Neuronal stem cell (in vitro differentiated cells): Measurements from ENCODE around the gene ATAD1.
"Not testable (repeated sequence)": the region's sequence is repeated elsewhere in the genome, so short reads cannot be mapped to it uniquely, and the experiment has no call there.

ENCODE experiments used
- DNase-seq: peaks from one replicate; pipeline ENCODE4 v3.0.0-alpha.2; 2013; ENCODE audit warnings: low spot score
- H2AFZ ChIP-seq: one replicate; pipeline ENCODE4 v1.6.1; 2013; ENCODE audit warnings: mild to moderate bottlenecking, low read length, inconsistent platforms
- H2AK5ac ChIP-seq: 2 replicates; pipeline ENCODE4 v1.6.1; 2013; ENCODE audit warnings: low read depth, mild to moderate bottlenecking, inconsistent platforms, low read length, moderate library complexity, mixed read lengths
- H2BK120ac ChIP-seq: 2 replicates; pipeline ENCODE4 v1.6.1; 2013; ENCODE audit warnings: low read depth, mild to moderate bottlenecking, inconsistent platforms, low read length, moderate library complexity, mixed read lengths
- H2BK12ac ChIP-seq: one replicate; pipeline ENCODE4 v1.6.1; 2013; ENCODE audit warnings: low read length, inconsistent platforms
- H2BK15ac ChIP-seq: 2 replicates; pipeline ENCODE4 v1.6.1; 2013; ENCODE audit warnings: mild to moderate bottlenecking, low read length, inconsistent platforms, mixed read lengths
- H2BK5ac ChIP-seq: one replicate; pipeline ENCODE4 v1.6.1; 2013; ENCODE audit warnings: inconsistent platforms, mild to moderate bottlenecking, low read length, moderate library complexity
- H3K14ac ChIP-seq: one replicate; pipeline ENCODE4 v1.6.1; 2013; ENCODE audit warnings: low read length, inconsistent platforms
- H3K18ac ChIP-seq: 2 replicates; pipeline ENCODE4 v1.6.1; 2013; ENCODE audit warnings: low read length, inconsistent platforms
- H3K23ac ChIP-seq: 2 replicates; pipeline ENCODE4 v1.6.1; 2013; ENCODE audit warnings: low read depth, mild to moderate bottlenecking, mixed read lengths, low read length, inconsistent platforms; ENCODE audit not compliant: poor library complexity
- H3K27ac ChIP-seq: replicated peaks from 3 replicates; pipeline ENCODE4 v1.5.1; 2013; ENCODE audit warnings: low read length, inconsistent platforms
- H3K27me3 ChIP-seq, 3 experiments: 2 replicates each; pipeline ENCODE4 v1.6.1; 2013; ENCODE audit warnings: low read length in 3 of 3, mild to moderate bottlenecking in 2 of 3, inconsistent platforms in 1 of 3, low read depth in 1 of 3, mixed read lengths in 1 of 3, moderate library complexity in 1 of 3; ENCODE audit not compliant: control insufficient read depth in 3 of 3, insufficient read depth in 3 of 3
- H3K36me3 ChIP-seq, 2 donors: replicated peaks in 1 of 2; 2 replicates each; pipeline ENCODE4 v1.6.1; 2013; ENCODE audit warnings: low read length in 2 of 2; ENCODE audit not compliant: control insufficient read depth in 2 of 2, insufficient read depth in 2 of 2
- H3K4ac ChIP-seq: 2 replicates; pipeline ENCODE4 v1.6.1; 2013; ENCODE audit warnings: inconsistent platforms, mild to moderate bottlenecking, low read length, moderate library complexity
- H3K4me1 ChIP-seq, 2 donors: 1 replicate in 1 of 2; 2 replicates in 1 of 2; pipeline ENCODE4 v1.6.1; 2013; ENCODE audit warnings: low read length in 2 of 2, low read depth in 1 of 2; ENCODE audit not compliant: control insufficient read depth in 2 of 2, insufficient read depth in 1 of 2
- H3K4me2 ChIP-seq: one replicate; pipeline ENCODE4 v1.6.1; 2013; ENCODE audit warnings: mild to moderate bottlenecking, low read length, inconsistent platforms; ENCODE audit not compliant: insufficient read depth, poor library complexity, severe bottlenecking
- H3K4me3 ChIP-seq, 2 donors: 2 replicates each; pipeline ENCODE4 v1.5.1; 2013; ENCODE audit warnings: low read length in 2 of 2, mild to moderate bottlenecking in 2 of 2, inconsistent platforms in 1 of 2, moderate library complexity in 1 of 2
- H3K79me1 ChIP-seq: one replicate; pipeline ENCODE4 v1.6.1; 2013; ENCODE audit warnings: low read depth, mild to moderate bottlenecking, inconsistent platforms, low read length, moderate library complexity
- H3K9ac ChIP-seq: one replicate; pipeline ENCODE4 v1.6.1; 2013; ENCODE audit warnings: mild to moderate bottlenecking, low read depth, low read length, inconsistent platforms; ENCODE audit not compliant: poor library complexity
- H3K9me3 ChIP-seq, 2 donors: replicated peaks in 1 of 2; 2 replicates each; pipeline versions ENCODE3 to v1.6.1; 2013; ENCODE audit warnings: low read length in 2 of 2, mild to moderate bottlenecking in 2 of 2, inconsistent platforms in 1 of 2, low read depth in 1 of 2, mixed read lengths in 1 of 2, moderate library complexity in 1 of 2; ENCODE audit not compliant: control insufficient read depth in 2 of 2, insufficient read depth in 1 of 2
- H4K8ac ChIP-seq: one replicate; pipeline ENCODE4 v1.6.1; 2013; ENCODE audit warnings: low read depth, mild to moderate bottlenecking, inconsistent platforms, low read length, moderate library complexity
- H4K91ac ChIP-seq: one replicate; pipeline ENCODE4 v1.6.1; 2013; ENCODE audit warnings: low read length, low read depth, mild to moderate bottlenecking, inconsistent platforms; ENCODE audit not compliant: poor library complexity
- WGBS, 2 donors: extraction: QIAGEN DNeasy Blood & Tissue Kit; methylation state at CpG; one replicate each; pipeline ENCODE4 v1.1.7; 2013; ENCODE audit warnings: missing lambda C conversion rate in 2 of 2, mixed read lengths in 1 of 2; ENCODE audit not compliant: insufficient read length in 2 of 2, insufficient replicate concordance in 1 of 2; ENCODE audit errors: extremely low coverage in 2 of 2; 5-methylcytosine and 5-hydroxymethylcytosine counted together

ATAD1 gene

DNA sequence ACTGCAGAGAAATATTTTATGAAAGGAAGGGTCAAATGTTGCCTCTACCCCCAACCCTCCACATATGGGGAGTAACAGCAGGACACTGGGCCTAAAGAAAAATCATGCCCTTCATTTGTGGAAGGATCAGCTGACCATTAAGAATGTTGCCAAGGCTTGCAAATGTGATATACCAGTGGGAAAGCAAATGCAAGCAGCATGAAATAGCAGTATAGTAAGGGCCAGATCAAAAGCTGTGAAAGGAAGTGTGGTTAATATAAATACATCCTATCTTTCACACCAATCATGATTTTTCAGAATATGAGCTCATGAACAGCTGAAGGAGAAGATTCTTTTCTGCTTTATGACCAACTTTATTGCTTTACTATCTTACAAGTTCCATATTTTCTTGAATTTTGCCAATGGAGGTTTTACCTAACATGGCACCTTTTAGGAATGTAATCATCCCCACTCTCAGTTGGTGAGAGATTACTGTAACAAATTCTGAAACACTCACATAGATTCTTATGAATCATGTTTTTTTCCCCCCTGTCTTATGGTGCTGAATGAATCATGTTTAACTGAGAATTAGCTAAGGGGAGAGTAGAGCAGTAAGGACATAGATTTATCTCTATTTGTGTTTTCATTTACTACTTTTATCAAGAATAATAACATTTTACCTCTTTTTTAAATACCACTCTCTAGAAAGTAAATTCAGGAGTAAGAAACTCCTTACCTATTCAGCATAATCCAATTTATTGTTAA, 12.1 kb upstream of the ATAD1 start:
- H3K79me1 ChIP-seq = no peaks in the 10 kb centered on the region
- no peak overlapping the region for H2BK120ac ChIP-seq
- no peak overlapping the region for H3K9ac ChIP-seq
- H3K4me2 ChIP-seq = no peak overlapping the region
- H3K27ac ChIP-seq = no peak overlapping the region
- no peak overlapping the region for H3K14ac ChIP-seq
- no peak overlapping the region for H3K18ac ChIP-seq
- peaks cover 0 to 2% of the 10 kb centered on the region in 2 donors for H3K36me3 ChIP-seq
- no peaks in the 10 kb centered on the region for H3K4me1 ChIP-seq
- H4K91ac ChIP-seq = no peak overlapping the region
- no peak overlapping the region for H3K4me3 ChIP-seq
- H3K23ac ChIP-seq = no peak overlapping the region
- no peaks in the 10 kb centered on the region for H3K27me3 ChIP-seq
- no peak for DNase-seq
- peaks cover 0 to 2% of the 10 kb centered on the region in 2 donors for H3K9me3 ChIP-seq
- no peak overlapping the region for H3K4ac ChIP-seq
- no peak overlapping the region for H2AK5ac ChIP-seq
- H2BK12ac ChIP-seq = no peak overlapping the region
- H2BK15ac ChIP-seq = no peak overlapping the region
- H2BK5ac ChIP-seq = no peak overlapping the region
- H4K8ac ChIP-seq = no peak overlapping the region
- H2AFZ ChIP-seq = no peak overlapping the region

DNA sequence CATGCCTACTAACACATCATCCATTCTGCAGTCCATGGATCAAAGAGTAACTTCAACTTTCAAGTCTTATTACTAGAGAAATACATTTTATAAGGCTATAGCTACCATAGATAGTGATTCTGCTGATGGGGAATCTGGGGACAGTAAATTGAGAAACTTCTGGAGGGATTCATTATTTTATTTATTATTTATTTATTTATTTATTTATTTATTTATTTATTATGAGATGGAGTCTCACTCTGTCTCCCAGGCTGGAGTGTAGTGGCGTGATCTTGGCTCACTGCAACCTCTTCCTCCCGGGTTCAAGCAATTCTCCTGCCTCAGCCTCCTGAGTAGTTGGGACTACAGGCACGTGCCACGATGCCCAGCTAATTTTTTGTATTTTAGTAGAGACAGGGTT, 11.0 kb upstream of the ATAD1 start:
- not testable (repeated sequence) for H3K27ac ChIP-seq, H3K27me3 ChIP-seq, H3K9me3 ChIP-seq, H3K14ac ChIP-seq, H2BK120ac ChIP-seq, H3K4me1 ChIP-seq, DNase-seq, H2BK5ac ChIP-seq, H3K79me1 ChIP-seq, H3K36me3 ChIP-seq, H3K23ac ChIP-seq, H2BK12ac ChIP-seq, H2AFZ ChIP-seq, H3K9ac ChIP-seq, H3K4me2 ChIP-seq, H3K4ac ChIP-seq, H3K4me3 ChIP-seq, H4K91ac ChIP-seq, H3K18ac ChIP-seq, H2BK15ac ChIP-seq, H2AK5ac ChIP-seq, H4K8ac ChIP-seq
- no CpG with 5 or more reads among the region's 4 CpGs for WGBS, 2 donors

DNA sequence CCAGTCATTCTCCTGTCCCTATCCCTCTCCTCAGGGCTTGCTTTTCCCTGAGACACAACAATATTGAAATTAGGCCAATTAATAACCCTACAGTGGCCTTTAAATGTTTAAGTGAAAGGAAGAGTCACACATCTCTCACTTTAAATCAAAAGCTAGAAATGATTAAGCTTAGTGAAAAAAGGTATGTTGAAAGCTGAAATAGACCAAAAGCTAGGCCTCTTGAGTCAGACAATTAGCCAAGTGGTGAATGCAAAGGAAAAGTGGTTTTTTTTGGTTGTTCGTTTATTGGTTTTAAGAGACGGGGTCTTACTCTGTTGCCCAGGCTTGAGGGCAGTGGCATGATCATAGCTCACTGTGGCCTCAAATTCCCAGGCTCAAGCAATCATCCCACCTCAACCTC, 9.7 kb upstream of the ATAD1 start:
- no peak overlapping the region for H3K4ac ChIP-seq
- WGBS, 2 donors = no CpG with 5 or more reads among the region's 2 CpGs

DNA sequence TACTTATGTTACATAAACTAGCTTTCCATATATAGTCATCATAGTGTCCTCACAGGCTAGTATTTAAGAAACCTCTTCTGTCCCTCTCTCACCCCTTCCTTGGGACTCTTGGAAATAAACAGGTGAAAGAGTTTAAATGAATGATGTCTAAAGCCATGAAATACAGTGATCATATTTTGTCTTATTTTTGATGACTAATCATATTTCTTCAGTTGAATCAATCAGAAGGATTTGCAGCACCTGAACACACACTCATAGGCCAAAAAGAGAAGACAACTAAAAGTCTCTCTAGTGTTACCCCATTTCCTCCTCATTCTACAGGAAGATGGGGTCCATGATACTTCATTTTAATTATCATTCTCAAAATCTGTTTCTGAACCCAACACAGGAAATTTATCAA, 8.6 kb upstream of the ATAD1 start:
- Histone ChIP-seq H2AFZ (no peak overlapping the region), H3K18ac (no peak overlapping the region), H2BK15ac (no peak overlapping the region), H3K23ac (no peak overlapping the region), H3K36me3 (no peaks in the 10 kb centered on the region), H2BK5ac (no peak overlapping the region), H3K4me1 (no peaks in the 10 kb centered on the region), H3K4ac (no peak overlapping the region), H4K8ac (no peak overlapping the region), H2BK12ac (no peak overlapping the region), H3K27me3 (no peaks in the 10 kb centered on the region), H3K27ac (no peak overlapping the region), H2AK5ac (no peak overlapping the region), H2BK120ac (no peak overlapping the region), H3K79me1 (no peaks in the 10 kb centered on the region), H3K9me3 (no peaks in the 10 kb centered on the region), H3K9ac (no peak overlapping the region), H3K4me3 (no peak overlapping the region), H3K14ac (no peak overlapping the region), H4K91ac (no peak overlapping the region), H3K4me2 (no peak overlapping the region)
- no peak for DNase-seq

More for the DNA sequence above, 9.7 kb upstream of the ATAD1 start:
- H3K14ac ChIP-seq = no peak overlapping the region
- no peak overlapping the region for H3K23ac ChIP-seq
- no peaks in the 10 kb centered on the region for H3K79me1 ChIP-seq
- no peak overlapping the region for H2BK12ac ChIP-seq
- no peak overlapping the region for H3K9ac ChIP-seq
- no peak overlapping the region for H2BK120ac ChIP-seq
- no peak overlapping the region for H2BK15ac ChIP-seq
- no peak for DNase-seq
- H3K4me3 ChIP-seq = no peak overlapping the region
- no peaks in the 10 kb centered on the region for H3K4me1 ChIP-seq
- H2AFZ ChIP-seq = no peak overlapping the region
- no peak overlapping the region for H4K91ac ChIP-seq
- H3K36me3 ChIP-seq = peaks cover 0 to under 1% of the 10 kb centered on the region in 2 donors
- no peak overlapping the region for H4K8ac ChIP-seq
- no peak overlapping the region for H2AK5ac ChIP-seq
- H3K18ac ChIP-seq = no peak overlapping the region
- H3K4me2 ChIP-seq = no peak overlapping the region
- no peak overlapping the region for H3K27ac ChIP-seq
- H3K9me3 ChIP-seq = no peaks in the 10 kb centered on the region
- H3K27me3 ChIP-seq = no peaks in the 10 kb centered on the region
- no peak overlapping the region for H2BK5ac ChIP-seq
